Gastrocnemius medialis (tissue), 4 donors: Measurements from ENCODE around the gene S100PBP.

Experiments
- CTCF ChIP-seq, 5 experiments: fragments of 450-650 bp in 3 of 5; fragments of 200-600 bp in 2 of 5; sonication (generic) in 2 of 5; IDR thresholded peaks in 4 of 5; conservative IDR thresholded peaks in 1 of 5; 1 replicate in 4 of 5; 2 replicates in 1 of 5; pipeline ENCODE4 v1.5.1; 2016 to 2019; ENCODE audit warnings: antibody characterized with exemption in 5 of 5, mild to moderate bottlenecking in 3 of 5, moderate library complexity in 3 of 5
- POLR2A ChIP-seq, 2 donors: fragments of 450-650 bp; IDR thresholded peaks; one replicate each; pipeline ENCODE4 v1.6.1; 2017; ENCODE audit warnings: antibody characterized with exemption in 2 of 2, mild to moderate bottlenecking in 2 of 2, moderate library complexity in 2 of 2

GRCh38 chr1:32863218-32863880 lies 45.9 kb downstream of the S100PBP start:
- no peak for TF ChIP-seq CTCF (IDR thresholded peaks at IDR 0.05 in 4 of 5, conservative IDR thresholded peaks at IDR 0.05 in 1 of 5)
- no peak for TF ChIP-seq POLR2A (IDR thresholded peaks at IDR 0.05)
